ENCODE data around the gene SEMA3E.
"Not testable (repeated sequence)": the region's sequence is repeated elsewhere in the genome, so short reads cannot be mapped to it uniquely, and the experiment has no call there.

Gene SEMA3E

GRCh38 chr7:83457022-83457892, 191.7 kb downstream of the SEMA3E start:
- no peak for DNase-seq (ENCODE audit: extremely low read depth in 1 of 2, low read depth in 1 of 2)

- DNase-seq (ENCODE audit: extremely low read depth in 1 of 2, low read depth in 1 of 2) = no peak
Measured at GRCh38 chr7:83456413-83456812, 192.5 kb downstream of the SEMA3E start.

- DNase-seq (ENCODE audit: extremely low read depth in 1 of 2, low read depth in 1 of 2) = no peak
Measured at GRCh38 chr7:83455612-83456011, 193.3 kb downstream of the SEMA3E start.

- DNase-seq (ENCODE audit: extremely low read depth in 1 of 2, low read depth in 1 of 2) = no peak
Measured at GRCh38 chr7:83452256-83452655, 196.7 kb downstream of the SEMA3E start.

GRCh38 chr7:83451501-83452045, 197.4 kb downstream of the SEMA3E start:
- no peak for DNase-seq (ENCODE audit: extremely low read depth in 1 of 2, low read depth in 1 of 2)

GRCh38 chr7:83449781-83450180, 199.2 kb downstream of the SEMA3E start:
- DNase-seq (ENCODE audit: extremely low read depth in 1 of 2, low read depth in 1 of 2) = no peak

- no peak for DNase-seq (ENCODE audit: extremely low read depth in 1 of 2, low read depth in 1 of 2)
Measured at GRCh38 chr7:83447681-83448080, 201.3 kb downstream of the SEMA3E start.

- no peak for DNase-seq (ENCODE audit: extremely low read depth in 1 of 2, low read depth in 1 of 2)
Measured at GRCh38 chr7:83446102-83446669, 202.8 kb downstream of the SEMA3E start.

GRCh38 chr7:83442911-83443310, 206.0 kb downstream of the SEMA3E start:
- no peak for DNase-seq (ENCODE audit: extremely low read depth in 1 of 2, low read depth in 1 of 2)

GRCh38 chr7:83439026-83439425, 209.9 kb downstream of the SEMA3E start:
- no peak for DNase-seq (ENCODE audit: extremely low read depth in 1 of 2, low read depth in 1 of 2)

- DNase-seq (ENCODE audit: extremely low read depth in 1 of 2, low read depth in 1 of 2) = not testable (repeated sequence)
Measured at GRCh38 chr7:83430289-83430688, 218.7 kb downstream of the SEMA3E start.

- DNase-seq (ENCODE audit: extremely low read depth in 1 of 2, low read depth in 1 of 2) = no peak
Measured at GRCh38 chr7:83429493-83429892, 219.4 kb downstream of the SEMA3E start.

- no peak for DNase-seq (ENCODE audit: extremely low read depth in 1 of 2, low read depth in 1 of 2)
Measured at GRCh38 chr7:83427884-83428283, 221.1 kb downstream of the SEMA3E start.

GRCh38 chr7:83426325-83426724, 222.6 kb downstream of the SEMA3E start:
- no peak for DNase-seq (ENCODE audit: extremely low read depth in 1 of 2, low read depth in 1 of 2)

- DNase-seq (ENCODE audit: extremely low read depth in 1 of 2, low read depth in 1 of 2) = no peak
Measured at GRCh38 chr7:83419013-83419412, 229.9 kb downstream of the SEMA3E start.

GRCh38 chr7:83415840-83416239, 233.1 kb downstream of the SEMA3E start:
- no peak for DNase-seq (ENCODE audit: extremely low read depth in 1 of 2, low read depth in 1 of 2)

- DNase-seq (ENCODE audit: extremely low read depth in 1 of 2, low read depth in 1 of 2) = no peak
Measured at GRCh38 chr7:83414947-83415346, 234.0 kb downstream of the SEMA3E start.

GRCh38 chr7:83413831-83414230, 235.1 kb downstream of the SEMA3E start:
- DNase-seq (ENCODE audit: extremely low read depth in 1 of 2, low read depth in 1 of 2) = no peak

- no peak for DNase-seq (ENCODE audit: extremely low read depth in 1 of 2, low read depth in 1 of 2)
Measured at GRCh38 chr7:83413424-83413823, 235.5 kb downstream of the SEMA3E start.

- DNase-seq (ENCODE audit: extremely low read depth in 1 of 2, low read depth in 1 of 2) = no peak
Measured at GRCh38 chr7:83410989-83411591, 237.8 kb downstream of the SEMA3E start.

GRCh38 chr7:83394776-83395175, 254.2 kb downstream of the SEMA3E start:
- no peak for DNase-seq (ENCODE audit: extremely low read depth in 1 of 2, low read depth in 1 of 2)

GRCh38 chr7:83388436-83388835, 260.5 kb downstream of the SEMA3E start:
- DNase-seq (ENCODE audit: extremely low read depth in 1 of 2, low read depth in 1 of 2) = no peak

All from activated CD8-positive, alpha-beta memory T cell treated with anti-CD3 and anti-CD28 coated beads for 1 hour (primary cell).